Activated CD4-positive, CD25-positive, alpha-beta regulatory T cell treated with anti-CD3 and anti-CD28 coated beads, Interleukin-2, amount 50 U/mL, for 24 hours (primary cell): ENCODE results near the gene GLS.
A peak's percentile ranks its signal among the peaks of the same experiment; 100 is the strongest.

Experiments used
- ATAC-seq, 2 donors: fragments of 150-1000 bp; cut with Tn5 transposase; one replicate each; pipeline ENCODE4 v1.10.0; 2021; ENCODE audit warnings: mild to moderate bottlenecking in 1 of 2, moderate library complexity in 1 of 2

GLS gene

DNA sequence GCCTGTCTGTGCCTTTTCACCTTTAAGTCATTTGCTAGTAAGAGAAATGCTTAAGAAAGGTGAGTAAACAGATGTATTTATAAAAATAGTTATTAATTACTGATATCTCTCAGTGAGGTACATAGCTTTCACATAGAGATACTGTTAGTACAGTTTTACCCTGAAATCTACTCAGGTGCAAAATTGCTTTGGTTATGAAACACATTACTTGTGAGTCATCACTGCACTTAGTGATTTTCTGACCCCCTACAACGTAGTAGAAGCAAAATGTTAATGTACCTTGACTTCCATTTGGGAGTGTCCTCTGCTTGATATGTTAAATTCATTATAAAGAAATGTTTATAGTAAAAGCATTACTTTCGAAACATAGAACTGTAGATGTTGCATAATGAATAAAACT, 6.5 kb downstream of the GLS start:
- ATAC-seq = peak; percentile 74 to 80

DNA sequence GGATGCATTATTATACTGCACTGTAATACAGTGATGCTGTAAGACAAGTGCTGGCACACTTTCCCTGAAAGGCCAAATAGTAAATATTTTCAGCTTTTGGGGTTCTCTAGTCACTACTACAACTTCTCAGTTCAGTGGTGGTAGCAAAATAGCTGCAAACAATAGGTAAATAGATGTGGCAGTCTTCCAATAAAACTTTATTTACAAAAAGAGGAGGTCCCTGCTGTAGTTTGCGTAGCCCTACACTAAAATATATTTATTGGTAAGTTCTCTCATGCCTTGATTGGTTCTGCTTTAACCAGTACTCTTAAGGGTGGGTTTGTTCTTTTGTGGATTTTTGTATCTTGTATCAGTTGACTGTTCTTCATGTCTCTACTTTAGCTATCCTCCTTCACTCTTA, 7.8 kb downstream of the GLS start:
- ATAC-seq = no peak

DNA sequence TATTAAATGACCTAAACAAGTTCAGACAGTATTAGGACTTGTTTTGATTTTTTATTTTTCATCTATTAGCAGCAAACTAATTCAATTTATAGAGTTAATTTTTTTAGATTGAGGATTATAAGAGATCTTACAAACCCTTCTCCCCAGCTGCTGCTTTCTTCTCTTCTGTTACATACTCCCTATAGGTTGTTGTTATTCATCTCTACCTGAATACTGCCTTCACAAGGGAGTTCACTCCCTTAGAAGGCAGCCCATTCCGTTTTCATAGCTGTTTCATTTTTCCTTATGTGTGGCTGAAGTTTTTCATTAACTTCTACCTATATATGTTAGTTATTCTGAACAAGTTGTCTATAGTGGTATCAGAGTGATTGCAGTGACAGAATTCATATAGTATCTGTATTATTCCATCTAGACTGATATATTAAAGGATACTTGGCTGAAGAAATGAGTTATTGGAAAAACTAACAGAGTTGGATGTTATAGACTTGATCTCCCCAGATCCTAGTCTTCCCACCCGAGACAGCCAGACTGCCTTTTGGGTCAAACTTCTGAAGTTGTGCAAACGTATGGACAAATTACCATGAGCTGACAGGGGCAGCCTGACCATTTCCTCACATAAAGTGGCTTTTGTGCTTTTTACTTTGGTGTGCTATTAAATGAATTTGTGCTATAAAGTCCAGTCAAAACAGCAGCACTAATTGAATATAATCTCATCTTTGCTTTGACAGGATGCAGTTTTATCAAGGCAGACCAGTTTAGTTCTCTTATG, 8.7 kb downstream of the GLS start:
- no peak for ATAC-seq

GRCh38 chr2:190891372-190891771, 10.8 kb downstream of the GLS start:
- no peak for ATAC-seq

DNA sequence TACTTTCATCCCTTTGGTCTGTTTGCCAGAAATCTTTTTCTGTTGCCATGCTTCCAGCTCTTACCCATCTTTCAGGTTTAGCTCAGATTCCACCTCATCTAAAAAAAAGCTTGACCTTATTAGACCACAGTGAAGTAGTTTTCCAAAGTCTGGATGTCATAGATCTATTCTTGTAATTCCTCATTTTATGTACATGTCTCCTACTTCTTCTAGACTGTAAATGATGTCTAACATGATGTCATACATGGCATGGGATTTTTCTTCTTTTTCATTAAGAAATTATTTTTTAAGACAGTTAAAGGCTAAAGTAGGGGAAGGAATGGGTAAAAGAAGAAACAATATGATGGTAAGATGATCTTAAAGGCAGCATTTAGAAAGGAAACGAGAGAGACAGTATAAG, 11.3 kb downstream of the GLS start:
- ATAC-seq = no peak

DNA sequence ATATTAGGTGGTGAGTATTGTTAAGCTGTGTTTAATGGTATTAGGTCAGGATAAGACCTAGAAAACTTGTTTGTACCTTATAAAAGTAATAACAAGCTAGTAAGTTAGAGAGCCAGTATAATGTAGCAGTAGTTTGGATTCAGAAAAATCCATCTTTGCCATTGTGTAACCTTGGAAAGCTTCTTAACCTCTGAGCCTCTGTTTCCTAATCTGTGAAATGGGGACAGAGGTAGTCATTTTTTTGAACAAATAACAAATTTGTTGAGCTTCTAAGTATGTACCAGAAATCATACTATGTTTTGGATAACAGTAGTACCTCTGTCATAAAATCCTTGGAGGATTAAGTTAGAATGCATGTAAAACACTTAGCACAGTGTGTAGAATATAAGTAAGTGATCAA, 12.5 kb downstream of the GLS start:
- ATAC-seq = no peak

GRCh38 chr2:190896477-190896876, 15.9 kb downstream of the GLS start:
- no peak for ATAC-seq

DNA sequence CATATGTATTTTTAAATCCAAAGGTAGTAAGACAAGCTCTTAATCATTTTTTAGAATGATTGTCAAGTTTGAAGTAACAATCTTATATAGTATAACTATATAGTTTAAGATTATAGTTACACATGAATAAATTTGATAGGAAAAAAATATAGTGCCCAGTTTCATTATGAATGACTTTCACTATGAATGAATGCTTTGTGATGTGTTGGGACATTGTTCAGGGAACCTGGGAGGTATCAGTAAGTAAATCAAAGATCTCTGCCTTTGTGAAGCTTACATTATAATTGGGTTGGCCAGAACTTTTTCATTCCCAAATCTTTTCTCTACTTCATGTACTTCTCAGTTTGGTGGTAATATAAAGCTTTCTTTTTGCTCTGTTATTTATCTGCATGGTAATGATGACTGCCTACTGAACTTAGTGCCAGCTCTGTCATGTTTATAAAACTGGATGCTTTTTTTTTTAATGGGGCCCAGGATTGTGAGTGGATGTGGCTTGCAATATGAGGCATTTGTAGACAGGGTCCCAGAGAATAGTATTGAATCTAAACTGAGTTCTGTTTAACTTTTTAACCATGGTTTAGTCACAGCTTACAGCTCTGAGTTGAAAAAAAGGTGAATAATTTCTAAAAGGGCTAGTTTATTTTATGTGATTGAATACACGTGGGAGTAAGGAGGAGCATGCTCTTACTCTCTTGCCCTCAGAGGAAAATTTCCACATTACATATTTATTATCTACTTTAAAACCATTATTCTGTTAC, 23.3 kb downstream of the GLS start:
- ATAC-seq = peak; percentile 51

GRCh38 chr2:190904640-190905261, 24.1 kb downstream of the GLS start:
- ATAC-seq = no peak

DNA sequence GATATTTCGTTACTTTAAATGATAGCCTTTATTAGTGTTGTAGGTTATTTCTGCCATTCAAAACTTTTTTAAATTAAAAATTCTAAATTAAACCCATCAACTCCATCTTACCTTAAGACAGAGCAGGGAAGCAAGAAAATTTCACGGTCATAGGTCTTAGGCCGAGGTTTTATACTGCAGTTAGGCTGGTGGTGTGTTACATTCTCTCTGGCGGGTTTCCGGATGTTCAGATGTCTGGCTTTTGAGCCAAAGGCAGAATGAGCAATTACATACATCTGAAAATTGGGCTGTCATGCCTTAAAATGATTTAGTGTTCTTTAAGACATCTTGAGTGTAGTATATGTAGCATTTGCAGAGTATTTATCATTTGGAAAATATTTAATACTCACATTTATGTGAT, 27.9 kb downstream of the GLS start:
- ATAC-seq = no peak

GRCh38 chr2:190909680-190910079, 29.1 kb downstream of the GLS start:
- ATAC-seq = no peak

GRCh38 chr2:190910341-190911136, 29.9 kb downstream of the GLS start:
- ATAC-seq = no peak

- peak; percentile 88 to 94 for ATAC-seq
These were observed 31.2 kb downstream of the GLS start for GRCh38 chr2:190911813-190912212.

GRCh38 chr2:190912726-190913125, 32.1 kb downstream of the GLS start:
- ATAC-seq = no peak

DNA sequence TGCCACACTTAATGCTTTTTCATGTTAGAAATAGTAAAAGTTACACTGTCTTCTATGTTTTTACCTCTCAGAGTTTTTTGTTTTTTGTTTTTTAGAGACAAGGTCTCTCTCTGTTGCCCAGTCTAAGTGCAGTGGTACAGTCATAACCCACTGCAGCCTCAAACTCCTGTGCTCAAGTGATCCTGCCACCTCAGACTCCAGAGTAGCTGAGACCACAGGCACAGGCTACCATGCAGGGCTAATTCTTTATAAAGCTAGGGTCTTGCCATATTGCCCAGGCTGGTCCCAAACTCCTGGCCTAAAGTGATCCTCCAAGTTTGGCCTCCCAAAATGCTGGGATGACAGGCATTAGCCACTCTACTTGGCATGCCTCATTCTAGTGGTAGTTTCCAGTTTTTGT, 33.1 kb downstream of the GLS start:
- ATAC-seq = no peak

DNA sequence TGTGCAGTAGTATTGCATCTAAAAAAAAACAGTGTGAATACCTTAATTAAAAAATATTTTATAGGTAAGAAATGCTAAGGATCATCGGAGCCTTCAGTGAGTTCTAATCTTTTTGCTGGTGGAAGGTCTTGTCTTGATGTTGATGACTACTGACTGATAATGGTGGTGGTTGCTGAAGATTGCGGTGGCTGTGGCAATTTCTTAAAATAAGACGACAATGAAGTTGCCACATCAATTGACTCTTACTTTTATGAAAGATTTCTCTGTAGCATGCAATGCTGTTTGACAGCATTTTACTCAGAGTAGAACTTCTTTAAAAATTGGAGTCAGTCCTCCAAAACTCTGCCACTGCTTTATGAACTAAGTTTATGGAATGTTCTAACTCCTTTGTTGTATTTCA, 36.2 kb downstream of the GLS start:
- no peak for ATAC-seq

DNA sequence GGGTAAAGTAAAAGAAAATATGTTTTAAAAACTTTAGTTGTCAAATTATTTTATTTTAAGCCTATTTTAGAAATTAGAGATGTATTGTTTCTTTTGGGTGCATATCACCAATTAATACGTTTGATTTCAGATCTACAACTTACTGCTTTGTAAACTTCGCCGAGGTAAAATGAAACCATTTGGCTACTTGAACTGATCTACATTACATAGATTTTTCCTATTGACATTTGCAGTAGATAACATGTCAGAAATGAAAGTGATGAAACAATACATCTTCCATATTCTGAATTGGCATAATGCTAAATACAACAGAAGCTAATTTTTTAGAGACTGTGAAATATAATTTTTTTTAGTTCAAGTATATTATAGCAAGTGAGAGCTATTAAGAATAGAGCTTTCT, 39.5 kb downstream of the GLS start:
- ATAC-seq = no peak

DNA sequence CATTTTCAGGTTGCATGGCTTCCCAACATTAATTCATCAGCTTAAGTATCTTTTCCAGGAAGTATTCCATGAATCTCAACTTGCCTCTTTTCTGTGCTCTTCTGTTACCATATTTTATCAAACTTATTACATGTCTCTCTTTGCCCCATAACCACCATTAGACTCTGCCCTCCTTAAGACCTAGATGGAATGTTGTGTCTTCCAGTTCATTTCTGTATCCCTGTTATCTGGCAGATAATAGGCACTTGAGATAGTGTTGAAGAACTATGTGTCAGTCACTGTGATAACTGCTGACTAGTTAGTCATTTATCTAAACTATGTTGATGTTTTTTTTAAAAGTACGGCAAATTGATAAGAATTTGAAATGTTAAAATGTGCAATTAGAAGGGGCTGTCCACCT, 41.8 kb downstream of the GLS start:
- ATAC-seq = no peak

DNA sequence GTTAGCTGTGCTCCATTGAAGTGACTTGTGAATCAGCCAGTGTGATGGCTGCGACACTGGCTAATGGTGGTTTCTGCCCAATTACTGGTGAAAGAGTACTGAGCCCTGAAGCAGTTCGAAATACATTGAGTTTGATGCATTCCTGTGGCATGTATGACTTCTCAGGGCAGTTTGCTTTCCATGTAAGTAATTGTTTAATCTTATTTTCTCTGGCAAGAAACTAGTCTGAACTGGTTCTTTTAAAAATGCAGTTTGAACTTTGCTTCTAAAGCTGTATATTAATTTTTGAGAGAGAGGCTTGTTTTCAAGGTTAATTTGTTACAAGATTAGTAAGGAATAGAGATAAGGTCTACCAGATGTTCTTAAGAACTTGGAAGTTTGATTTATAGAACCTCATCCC, 46.7 kb downstream of the GLS start:
- no peak for ATAC-seq

DNA sequence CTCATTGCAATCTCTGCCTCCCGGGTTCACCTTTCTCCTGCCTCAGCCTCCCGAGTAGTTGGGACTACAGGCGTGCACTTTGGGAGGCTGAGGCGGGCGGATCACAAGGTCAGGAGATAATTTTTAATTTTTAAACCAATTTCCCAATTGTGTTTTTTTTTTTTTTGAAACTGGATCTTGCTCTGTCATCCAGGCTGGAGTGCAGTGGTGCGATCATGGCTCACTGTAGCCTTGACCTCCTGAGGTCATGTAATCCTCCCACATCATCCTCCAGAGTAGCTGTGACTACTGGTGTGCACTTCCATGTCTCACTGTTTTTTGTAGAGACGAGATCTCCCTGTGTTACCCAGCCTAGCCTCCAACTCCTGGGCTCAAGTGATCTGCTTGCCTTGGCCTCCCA, 49.3 kb downstream of the GLS start:
- ATAC-seq = no peak

DNA sequence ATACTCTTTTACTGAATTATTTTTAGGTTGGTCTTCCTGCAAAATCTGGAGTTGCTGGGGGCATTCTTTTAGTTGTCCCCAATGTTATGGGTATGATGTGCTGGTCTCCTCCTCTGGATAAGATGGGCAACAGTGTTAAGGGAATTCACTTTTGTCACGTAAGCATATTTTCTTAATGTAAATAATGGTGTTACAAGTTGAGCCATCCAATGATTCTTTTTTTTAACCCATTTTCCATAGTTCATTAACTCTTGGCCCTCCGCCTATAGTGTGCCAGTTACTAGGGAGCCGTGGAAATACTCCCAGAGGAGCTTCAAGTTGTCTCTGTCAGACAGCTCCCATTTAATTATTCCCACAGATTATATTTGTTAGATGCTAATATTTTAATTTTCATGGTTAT, 49.8 kb downstream of the GLS start:
- ATAC-seq = no peak

DNA sequence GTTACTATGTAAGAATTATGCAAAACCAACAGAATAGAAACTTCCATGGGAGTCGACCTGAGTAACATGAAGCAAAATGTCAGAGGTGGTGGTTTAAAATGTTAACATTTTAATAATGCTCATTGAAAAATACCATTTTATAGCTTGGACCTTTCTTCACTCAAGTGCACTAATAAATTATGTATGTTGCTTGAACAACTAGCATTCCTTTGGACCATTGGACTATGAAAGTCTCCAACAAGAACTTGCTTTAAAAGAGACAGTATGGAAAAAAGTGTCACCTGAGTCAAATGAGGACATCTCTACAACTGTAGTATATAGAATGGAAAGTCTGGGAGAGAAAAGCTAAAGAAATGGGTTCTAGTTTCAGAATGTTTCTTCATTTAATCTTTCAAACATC, 51.9 kb downstream of the GLS start:
- no peak for ATAC-seq

GRCh38 chr2:190933361-190933760, 52.7 kb downstream of the GLS start:
- ATAC-seq = no peak
